RKO (cell line): ENCODE measurements around the gene PCSK2.

Source experiments
- DNase-seq: peaks from one replicate; pipeline ENCODE4 v3.0.0-alpha.2; 2016; ENCODE audit warnings: low spot score

The PCSK2 gene

GRCh38 chr20:17505636-17506517, 279.0 kb downstream of the PCSK2 start:
- peak; percentile 74 for DNase-seq

- DNase-seq, result no peak
These were observed 280.2 kb downstream of the PCSK2 start for GRCh38 chr20:17507032-17507431.

GRCh38 chr20:17507531-17507930, 280.7 kb downstream of the PCSK2 start:
- DNase-seq, result no peak

- DNase-seq, result no peak
These were observed 281.9 kb downstream of the PCSK2 start for GRCh38 chr20:17508756-17509155.

GRCh38 chr20:17510548-17510947, 283.7 kb downstream of the PCSK2 start:
- DNase-seq, result no peak

- DNase-seq, result no peak
These were observed 284.6 kb downstream of the PCSK2 start for GRCh38 chr20:17511401-17511800.

- no peak for DNase-seq
These were observed 287.1 kb downstream of the PCSK2 start for GRCh38 chr20:17513939-17514338.

- no peak for DNase-seq
These were observed 288.2 kb downstream of the PCSK2 start for GRCh38 chr20:17515053-17515452.

- DNase-seq, result no peak
These were observed 291.7 kb downstream of the PCSK2 start for GRCh38 chr20:17518339-17519052.

- DNase-seq, result no peak
These were observed 292.9 kb downstream of the PCSK2 start for GRCh38 chr20:17519606-17520285.

- no peak for DNase-seq
These were observed 293.7 kb downstream of the PCSK2 start for GRCh38 chr20:17520583-17520982.

- no peak for DNase-seq
These were observed 295.7 kb downstream of the PCSK2 start for GRCh38 chr20:17522528-17522927.

- DNase-seq, result no peak
These were observed 296.5 kb downstream of the PCSK2 start for GRCh38 chr20:17523326-17523725.

- no peak for DNase-seq
These were observed 297.7 kb downstream of the PCSK2 start for GRCh38 chr20:17524560-17524959.

- no peak for DNase-seq
These were observed 298.3 kb downstream of the PCSK2 start for GRCh38 chr20:17525132-17525531.

- DNase-seq, result peak; percentile 63
These were observed 298.8 kb downstream of the PCSK2 start for GRCh38 chr20:17525650-17526049.

GRCh38 chr20:17529586-17529985, 302.7 kb downstream of the PCSK2 start:
- DNase-seq, result no peak

- DNase-seq, result peak; percentile 24
These were observed 303.3 kb downstream of the PCSK2 start for GRCh38 chr20:17530153-17530552.

- DNase-seq, result peak; percentile 84
These were observed 304.1 kb downstream of the PCSK2 start, which contains the start of gene BFSP1 for GRCh38 chr20:17530716-17531664. Gene BFSP1 (minus strand): TSS chr20:17531379. CDS start chr20:17531329, 50 bp downstream.

- DNase-seq, result no peak
These were observed 304.8 kb downstream of the PCSK2 start for GRCh38 chr20:17531665-17532025.

GRCh38 chr20:17533396-17533795, 306.6 kb downstream of the PCSK2 start:
- DNase-seq, result peak; percentile 70
